NCI-H128 (cell line): ENCODE results near the gene SYNPR.

Experiments used
- DNase-seq: peaks from one replicate; lab custom pipeline; 2025; ENCODE audit not compliant: unreplicated experiment; lab: John Stamatoyannopoulos, UW

The SYNPR gene

DNA sequence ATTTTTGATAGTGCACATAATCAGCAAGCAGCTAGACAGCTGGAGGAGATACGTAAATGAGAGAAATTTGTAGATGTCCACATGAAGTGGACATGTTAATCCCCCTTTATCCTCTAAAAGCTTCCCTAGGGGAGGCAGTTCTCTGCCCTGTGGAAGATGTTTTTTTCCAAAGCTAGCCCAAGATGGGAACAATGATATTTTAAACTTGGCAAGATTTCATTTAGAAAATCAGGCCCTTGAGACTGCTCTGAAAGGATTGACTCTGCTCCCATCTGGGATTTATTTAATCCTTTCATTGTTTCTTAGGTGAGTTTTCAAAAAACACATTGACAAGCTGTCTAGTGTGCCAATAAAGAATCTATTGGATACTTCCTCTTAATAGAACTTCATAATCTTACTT lies 92.0 kb downstream of the SYNPR start:
- DNase-seq: no peak

- DNase-seq: no peak
These were observed 104.9 kb downstream of the SYNPR start for GRCh38 chr3:63383040-63383439.

DNA sequence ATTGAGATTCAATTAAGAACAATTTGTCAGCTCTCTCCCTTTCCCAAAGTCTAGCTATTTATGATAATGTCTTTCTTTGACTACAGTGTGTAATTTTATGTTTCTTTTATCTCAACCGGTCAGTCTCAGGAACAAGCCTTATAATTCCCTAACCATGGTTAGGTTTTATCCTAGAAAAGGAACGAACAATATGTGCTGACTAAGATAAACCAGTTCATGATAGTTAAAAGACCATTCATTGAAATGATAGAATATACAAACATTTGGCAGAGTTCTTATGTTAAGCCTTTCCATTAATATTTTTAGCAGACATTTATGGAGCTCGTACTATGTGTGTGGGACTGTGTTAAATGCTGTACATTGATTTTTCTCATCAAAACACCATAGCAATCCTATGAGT lies 106.3 kb downstream of the SYNPR start:
- DNase-seq: no peak

GRCh38 chr3:63385629-63386028 lies 107.5 kb downstream of the SYNPR start:
- no peak for DNase-seq

- no peak for DNase-seq
These were observed 108.5 kb downstream of the SYNPR start for GRCh38 chr3:63386568-63386967.

- no peak for DNase-seq
These were observed 109.5 kb downstream of the SYNPR start for GRCh38 chr3:63387568-63387967.

DNA sequence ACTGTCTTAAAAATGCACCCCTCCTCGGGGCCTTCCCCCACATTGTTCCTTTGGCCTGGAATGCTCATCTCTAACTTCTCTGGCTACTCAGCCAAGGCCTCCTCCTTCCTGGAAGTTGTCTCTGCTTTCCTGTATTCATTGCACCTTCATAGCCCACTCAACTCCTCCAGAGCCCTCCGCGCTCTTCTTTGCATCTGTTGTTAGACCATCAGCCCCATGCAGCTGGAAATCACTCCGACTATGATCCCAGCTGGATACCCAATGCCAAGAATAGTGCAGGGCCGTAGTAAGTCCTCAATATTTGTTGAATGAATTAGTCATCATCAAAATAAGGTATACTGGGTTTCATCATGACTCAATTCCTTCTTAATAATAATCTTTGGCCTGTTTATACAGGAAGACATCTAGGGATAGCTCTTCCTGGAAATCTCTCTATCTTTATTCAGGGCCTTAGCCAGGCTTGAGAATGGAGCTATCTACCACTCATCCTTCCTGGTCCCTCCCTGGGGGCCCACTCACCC lies 112.7 kb downstream of the SYNPR start:
- DNase-seq: no peak

- DNase-seq: no peak
These were observed 117.9 kb downstream of the SYNPR start for GRCh38 chr3:63395960-63396359.

DNA sequence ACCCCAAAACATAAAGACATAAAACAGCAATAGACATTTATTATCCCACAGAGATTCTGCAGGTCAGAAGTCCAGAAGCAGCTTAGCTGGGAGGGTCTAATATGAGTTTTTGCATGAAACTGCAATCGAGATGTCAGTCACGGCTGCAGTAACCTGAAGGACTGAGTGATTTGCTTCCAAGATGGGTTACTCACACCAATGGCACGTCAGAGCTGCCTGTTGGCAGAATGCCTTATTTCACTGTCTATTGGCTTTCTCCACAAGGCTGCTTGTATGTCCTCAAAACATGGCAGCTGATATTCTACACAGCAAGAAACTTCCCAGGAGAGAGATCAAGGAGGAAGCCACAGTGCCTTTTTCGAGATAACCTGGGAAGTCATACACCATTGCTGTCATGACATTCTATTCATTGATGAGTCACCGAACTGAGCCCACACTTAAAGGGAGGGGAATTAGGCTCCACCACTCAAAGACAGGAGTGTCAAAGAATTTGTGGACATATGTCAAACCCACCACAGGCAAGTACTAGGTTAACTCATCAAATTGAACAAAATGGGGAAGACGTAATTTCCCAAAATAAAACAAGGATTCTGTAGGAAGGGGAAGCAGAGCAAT lies 122.2 kb downstream of the SYNPR start:
- no peak for DNase-seq

GRCh38 chr3:63405882-63406281 lies 127.8 kb downstream of the SYNPR start:
- DNase-seq: no peak

GRCh38 chr3:63413523-63413922 lies 135.4 kb downstream of the SYNPR start:
- no peak for DNase-seq

GRCh38 chr3:63414607-63415006 lies 136.5 kb downstream of the SYNPR start:
- no peak for DNase-seq

- no peak for DNase-seq
These were observed 151.8 kb downstream of the SYNPR start for GRCh38 chr3:63429905-63430304.

DNA sequence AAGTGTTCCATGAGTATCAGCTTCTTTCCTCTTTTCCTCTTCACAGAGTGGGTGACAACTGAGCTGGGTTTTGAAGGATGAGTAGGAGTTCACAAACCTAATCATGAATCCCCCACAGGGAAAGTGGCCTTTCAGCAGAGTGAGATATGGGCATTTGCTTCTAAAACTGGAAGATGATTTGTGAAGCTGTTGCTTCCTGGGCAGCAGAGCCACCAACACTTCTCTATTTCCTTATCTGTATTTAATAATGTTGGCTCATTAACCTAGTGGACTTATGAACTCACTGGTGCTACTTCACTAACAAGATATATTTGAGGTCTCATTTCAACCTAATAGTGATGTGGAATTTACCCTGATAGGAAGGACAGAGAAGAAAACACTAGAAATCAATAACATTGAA lies 152.8 kb downstream of the SYNPR start:
- no peak for DNase-seq

DNA sequence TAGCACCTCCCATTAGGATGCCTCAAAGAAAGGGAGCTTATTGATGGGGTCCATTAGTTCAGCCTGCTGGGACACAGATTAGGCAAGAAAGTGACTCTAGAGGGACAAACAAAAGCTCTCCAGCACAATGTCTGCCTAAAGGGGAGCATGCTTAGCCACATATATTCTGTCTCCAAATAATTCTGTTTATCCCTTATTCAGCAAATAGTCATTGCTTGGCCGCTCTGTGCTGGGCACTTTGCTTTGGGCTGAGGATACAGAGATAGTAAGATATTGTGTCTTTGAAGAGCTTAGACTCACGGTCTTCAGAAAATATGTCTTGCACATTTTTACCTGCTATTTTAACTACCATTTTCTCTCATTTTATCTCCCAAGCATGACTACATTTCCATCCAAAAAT lies 159.8 kb downstream of the SYNPR start:
- no peak for DNase-seq

GRCh38 chr3:63438826-63439371 lies 160.8 kb downstream of the SYNPR start:
- DNase-seq: no peak

GRCh38 chr3:63441262-63441661 lies 163.2 kb downstream of the SYNPR start:
- no peak for DNase-seq

- DNase-seq: no peak
These were observed 164.8 kb downstream of the SYNPR start for GRCh38 chr3:63442918-63443317.

- no peak for DNase-seq
These were observed 171.9 kb downstream of the SYNPR start for GRCh38 chr3:63450023-63450422.

GRCh38 chr3:63450634-63451363 lies 172.7 kb downstream of the SYNPR start:
- no peak for DNase-seq

DNA sequence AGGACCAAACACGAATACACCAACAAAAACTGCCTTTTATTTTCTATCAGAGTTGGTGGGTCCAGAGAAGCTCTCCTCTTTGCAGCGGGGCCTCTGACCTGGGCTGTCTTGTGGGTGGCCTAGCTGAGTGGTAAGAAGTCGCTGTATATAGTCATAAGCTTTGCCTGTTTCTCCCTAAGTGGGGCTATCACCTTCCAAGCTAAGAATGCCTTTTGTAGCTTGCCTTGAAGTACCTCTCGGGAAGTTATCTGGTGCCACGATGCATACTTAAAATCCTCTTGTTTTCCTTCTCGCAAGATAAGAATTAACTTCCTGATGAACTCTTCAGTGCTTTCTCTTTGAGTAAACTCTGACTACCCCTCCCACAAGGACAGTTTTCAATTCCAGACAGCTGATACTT lies 178.8 kb downstream of the SYNPR start:
- DNase-seq: no peak

DNA sequence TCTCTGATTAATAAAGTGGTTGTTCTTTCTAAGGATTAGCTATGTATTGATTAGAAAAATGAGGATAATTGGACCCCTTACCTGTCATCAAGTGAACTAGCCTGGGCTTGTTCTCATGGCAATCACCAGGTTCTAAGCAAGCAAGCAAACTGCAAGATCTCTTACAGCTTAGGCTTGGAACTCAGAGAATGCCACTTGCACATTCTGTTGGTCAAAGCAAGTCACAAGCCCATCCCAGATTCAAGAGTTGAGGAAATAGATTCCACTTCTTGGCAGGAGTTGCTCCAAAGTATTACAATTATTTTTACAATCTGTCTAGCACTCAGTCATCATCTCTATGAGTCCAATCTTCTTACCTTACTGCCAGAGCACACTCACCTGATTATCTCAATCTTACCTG lies 180.3 kb downstream of the SYNPR start:
- DNase-seq: no peak
